ENCODE data around the gene ZFC3H1.

DNA sequence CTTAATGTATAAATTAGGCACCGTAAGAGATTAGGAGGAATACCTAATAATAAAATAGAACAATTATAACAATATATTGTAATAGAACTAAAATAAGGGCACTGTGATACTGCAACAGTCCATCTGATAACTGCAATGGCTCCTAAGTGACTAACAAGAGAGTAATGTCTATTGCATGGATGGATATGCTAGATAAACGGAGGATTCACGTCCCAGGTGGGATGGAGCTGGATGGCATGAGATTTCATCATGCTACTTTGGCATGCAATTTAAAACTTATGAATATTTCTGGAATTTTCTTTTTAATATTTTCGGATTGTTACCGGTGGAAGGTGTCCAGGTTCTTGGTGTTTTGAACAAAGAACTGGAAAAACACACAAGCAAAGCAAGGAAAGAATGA lies 20.0 kb upstream of the ZFC3H1 start:
- TF ChIP-seq, protein P1, sequence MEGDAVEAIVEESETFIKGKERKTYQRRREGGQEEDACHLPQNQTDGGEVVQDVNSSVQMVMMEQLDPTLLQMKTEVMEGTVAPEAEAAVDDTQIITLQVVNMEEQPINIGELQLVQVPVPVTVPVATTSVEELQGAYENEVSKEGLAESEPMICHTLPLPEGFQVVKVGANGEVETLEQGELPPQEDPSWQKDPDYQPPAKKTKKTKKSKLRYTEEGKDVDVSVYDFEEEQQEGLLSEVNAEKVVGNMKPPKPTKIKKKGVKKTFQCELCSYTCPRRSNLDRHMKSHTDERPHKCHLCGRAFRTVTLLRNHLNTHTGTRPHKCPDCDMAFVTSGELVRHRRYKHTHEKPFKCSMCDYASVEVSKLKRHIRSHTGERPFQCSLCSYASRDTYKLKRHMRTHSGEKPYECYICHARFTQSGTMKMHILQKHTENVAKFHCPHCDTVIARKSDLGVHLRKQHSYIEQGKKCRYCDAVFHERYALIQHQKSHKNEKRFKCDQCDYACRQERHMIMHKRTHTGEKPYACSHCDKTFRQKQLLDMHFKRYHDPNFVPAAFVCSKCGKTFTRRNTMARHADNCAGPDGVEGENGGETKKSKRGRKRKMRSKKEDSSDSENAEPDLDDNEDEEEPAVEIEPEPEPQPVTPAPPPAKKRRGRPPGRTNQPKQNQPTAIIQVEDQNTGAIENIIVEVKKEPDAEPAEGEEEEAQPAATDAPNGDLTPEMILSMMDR (conservative IDR thresholded peaks at IDR 0.05; ENCODE audit: low read length), result no peak
- no peak for TF ChIP-seq EZH2phosphoT487 (IDR thresholded peaks at IDR 0.05; ENCODE audit: borderline replicate concordance, low read depth, low read length)

Measured in OCI-LY7 (cell line).